Neural progenitor cell (in vitro differentiated cells): ENCODE measurements around the gene ITGA8.

Experiments
- CTCF ChIP-seq: fragments of 200-600 bp; sonication (generic); IDR thresholded peaks from 2 replicates; pipeline ENCODE4 v1.5.1; 2017; ENCODE audit warnings: antibody characterized with exemption, mild to moderate bottlenecking
- EZH2 ChIP-seq: fragments of 200-600 bp; sonication (generic); IDR thresholded peaks from 2 replicates; pipeline ENCODE4 v1.6.1; 2017; ENCODE audit warnings: antibody characterized with exemption, mild to moderate bottlenecking, moderate library complexity
- EZH2phosphoT487 ChIP-seq: fragments of 200-600 bp; sonication (generic); IDR thresholded peaks from 2 replicates; pipeline ENCODE4 v1.6.1; 2017; ENCODE audit warnings: antibody characterized with exemption

GRCh38 chr10:15748126-15748525, 28.4 kb upstream of the ITGA8 start:
- TF ChIP-seq CTCF (no peak), EZH2phosphoT487 (no peak), EZH2 (no peak)
